Stimulated activated CD8-positive, alpha-beta memory T cell treated with anti-CD3 and anti-CD28 coated beads, Interleukin-15, amount 100 ng/mL, for 4 hours (primary cell): Measurements from ENCODE around the gene TRMO.

Source experiments
- DNase-seq, 2 donors: peaks; one replicate each; pipeline ENCODE4 v3.0.0-alpha.2; 2020; ENCODE audit warnings: low read depth in 2 of 2

Gene TRMO

DNA sequence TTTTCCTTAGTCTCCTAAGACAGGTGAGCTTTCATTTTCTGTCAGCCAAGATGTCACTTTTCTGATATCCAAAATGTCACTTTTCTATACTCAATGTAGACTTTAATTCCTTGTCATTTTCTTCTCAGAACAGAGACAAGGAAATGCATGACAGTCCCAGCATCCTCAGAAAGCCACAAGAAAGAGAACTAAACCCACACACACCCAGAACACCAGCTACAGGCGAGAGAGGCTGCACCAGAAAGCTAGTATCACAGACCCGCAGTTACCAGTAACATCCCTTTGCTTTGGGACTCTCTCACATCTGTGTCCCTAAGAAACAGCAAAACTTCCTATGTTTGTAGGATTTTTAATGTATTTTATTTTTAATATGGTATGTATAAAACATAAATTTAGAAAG is 17.1 kb downstream of the TRMO start:
- DNase-seq: no peak

DNA sequence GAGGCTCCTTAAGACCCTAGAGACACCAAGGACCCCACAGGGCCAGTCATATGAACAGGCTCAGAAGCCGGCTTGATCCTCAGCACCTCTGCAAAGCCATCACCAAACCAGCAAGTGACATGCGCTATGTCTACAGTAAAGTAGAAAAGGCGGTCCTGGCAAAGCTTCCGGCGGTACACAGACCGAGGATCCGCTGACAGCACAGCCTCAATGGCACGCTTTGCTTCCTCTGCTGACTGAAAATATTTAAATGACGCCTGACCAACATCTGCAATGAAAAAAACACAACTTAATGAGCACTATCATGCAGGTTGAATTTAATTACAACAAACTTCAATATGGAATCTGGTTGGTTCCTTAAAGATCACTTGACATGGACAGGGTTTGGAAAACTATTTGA is 17.6 kb downstream of the TRMO start:
- no peak for DNase-seq

DNA sequence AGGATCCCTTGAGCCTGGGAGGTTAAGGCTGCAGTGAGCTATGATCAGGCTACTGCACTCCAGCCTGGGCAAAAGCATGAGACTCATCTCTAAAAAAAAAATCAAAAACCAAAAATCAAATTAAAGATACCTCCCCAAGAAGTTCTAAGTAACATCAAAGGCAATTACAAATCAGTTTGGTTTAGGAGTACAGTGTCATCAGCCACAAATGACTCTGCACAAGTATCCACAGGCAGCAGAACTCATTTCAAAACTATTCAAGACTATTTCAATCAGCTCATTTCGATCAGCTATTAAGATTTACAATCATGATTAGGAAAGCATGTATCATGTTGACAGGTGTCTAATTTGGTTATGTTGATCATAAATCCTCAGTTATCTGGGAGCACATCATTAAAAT is 19.1 kb downstream of the TRMO start:
- no peak for DNase-seq

DNA sequence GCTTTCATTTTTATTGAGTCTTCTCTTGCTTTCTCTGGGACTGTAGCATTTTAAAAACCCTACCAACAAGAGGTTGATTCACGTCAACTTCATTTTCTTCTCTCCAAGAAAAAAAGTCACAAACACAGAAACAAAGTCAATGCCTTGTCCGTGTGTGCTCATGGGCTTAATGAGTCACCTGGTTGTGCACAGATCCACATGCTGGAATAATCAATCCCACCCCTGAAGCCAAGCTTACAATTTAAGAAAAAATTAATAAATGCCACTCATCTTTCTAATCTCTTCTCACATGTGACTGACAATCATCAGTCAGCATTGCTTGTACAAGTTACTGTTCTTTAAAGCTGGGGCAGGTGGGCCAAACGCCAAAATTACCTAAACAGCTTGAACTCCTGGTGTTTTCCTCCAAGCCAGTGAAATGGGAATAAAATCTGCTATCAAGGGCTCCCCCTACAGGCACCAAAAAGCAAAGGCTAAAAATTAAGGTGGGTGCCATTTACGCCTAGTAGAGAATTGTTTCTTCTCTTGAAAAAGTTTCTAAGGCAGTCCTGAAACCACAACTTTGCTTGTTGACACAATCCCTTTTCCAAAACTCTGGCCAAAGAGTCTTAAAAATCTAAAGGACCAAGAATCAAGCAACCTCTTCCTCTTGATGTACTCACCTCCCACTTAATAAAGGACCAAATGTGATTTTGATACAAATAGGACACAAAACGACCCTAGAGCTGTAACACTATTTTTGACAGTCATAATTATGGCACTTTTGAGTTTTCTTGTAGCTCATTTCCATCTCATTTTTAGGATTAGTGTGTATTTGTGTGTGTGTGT is 21.3 kb downstream of the TRMO start:
- DNase-seq: no peak

DNA sequence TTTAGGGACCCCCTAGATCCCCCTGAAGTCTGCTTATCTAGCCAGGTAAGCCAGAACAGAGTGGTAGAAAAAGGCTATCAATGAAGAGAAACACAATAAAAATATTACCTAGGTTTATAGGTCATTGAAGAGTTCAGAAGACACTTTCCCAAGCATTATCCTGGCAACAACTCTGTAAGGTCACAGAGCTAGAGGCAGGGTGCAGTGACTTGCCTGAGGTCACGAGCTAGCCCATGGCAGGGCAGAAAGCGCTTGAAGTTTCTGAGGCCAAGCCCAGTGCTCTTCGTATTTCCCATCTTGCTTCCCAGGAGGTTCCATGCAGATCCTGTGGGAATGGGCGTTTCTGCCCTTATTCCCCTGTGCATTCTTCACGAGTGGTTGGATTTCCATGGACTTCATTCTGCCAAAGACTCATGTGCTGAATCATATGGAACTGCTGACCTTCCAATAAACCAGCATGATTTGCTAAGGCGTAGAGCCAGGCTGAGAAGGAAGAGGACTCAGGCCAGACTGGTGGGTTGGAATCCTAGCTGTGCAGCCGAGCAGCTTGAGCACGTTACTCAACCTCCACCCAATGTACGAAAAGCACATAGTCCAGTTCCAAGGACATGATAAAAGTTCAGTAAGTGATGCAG is 22.1 kb downstream of the TRMO start:
- no peak for DNase-seq

DNA sequence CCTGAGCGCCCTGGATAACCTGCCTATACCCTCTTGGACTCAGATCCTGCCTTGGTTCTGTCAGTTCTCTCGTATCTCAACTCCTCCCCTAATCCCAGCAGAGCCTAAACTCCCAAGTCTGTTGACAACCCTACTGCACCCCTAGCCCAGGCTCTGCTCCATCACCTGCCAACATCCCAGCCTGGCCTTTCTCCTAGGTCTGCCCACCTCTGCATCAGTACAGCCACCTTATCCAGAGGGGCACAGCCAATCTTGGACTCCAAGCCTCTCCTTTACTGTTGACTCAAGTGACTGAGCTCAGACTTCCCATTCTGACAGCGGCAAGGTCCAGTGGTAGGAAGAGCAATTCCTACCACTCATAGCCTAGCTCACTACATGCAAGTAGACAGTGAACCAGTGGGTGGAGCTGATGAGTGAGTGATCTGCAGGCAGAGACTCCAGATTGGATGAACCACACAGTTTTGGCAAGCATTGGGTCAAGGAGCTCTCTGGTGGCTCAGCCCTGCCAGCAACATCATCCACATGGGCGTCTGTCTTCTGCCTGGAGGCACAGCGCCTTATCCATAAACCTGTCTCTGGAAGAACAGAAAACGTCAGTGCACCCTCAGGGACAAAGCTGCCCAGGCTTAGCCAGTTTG is 26.5 kb downstream of the TRMO start:
- DNase-seq: no peak

DNA sequence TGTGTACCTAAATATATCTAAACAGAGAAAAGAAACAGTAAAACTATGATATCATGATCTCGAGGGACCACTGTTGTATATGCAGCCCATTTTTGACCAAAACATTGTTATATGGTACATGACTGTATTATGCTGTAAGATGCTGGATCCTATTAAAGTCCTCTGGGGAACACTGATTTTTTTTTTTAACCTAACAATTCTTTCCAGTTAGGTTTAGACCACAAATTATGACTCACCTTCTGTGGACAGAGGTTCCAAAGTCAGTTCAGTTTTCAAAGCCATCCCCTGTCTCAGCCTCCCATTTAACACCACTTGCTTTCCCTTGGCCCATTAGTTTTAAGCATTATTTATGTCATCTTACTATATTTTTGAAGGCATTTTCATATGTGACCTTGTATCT is 27.1 kb downstream of the TRMO start:
- DNase-seq: no peak

DNA sequence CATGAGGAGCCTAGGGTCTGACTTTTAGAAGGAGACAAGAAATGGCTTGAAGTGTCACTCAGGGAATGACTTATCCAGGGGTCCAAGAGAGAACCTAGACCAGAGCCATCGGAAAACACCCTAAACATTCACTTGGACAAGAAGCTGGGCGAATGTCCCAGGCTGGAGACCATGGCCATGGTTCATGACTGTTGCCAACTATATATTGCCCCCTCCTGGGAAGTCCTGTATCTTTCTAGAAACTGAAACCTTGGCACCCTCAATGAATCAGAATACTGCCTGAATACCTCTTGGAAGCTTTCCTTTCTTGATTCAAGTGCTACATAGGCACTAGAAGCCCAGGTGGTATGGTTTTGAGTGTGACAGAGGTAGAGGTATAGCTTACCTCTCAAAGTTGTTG is 29.9 kb downstream of the TRMO start:
- no peak for DNase-seq

DNA sequence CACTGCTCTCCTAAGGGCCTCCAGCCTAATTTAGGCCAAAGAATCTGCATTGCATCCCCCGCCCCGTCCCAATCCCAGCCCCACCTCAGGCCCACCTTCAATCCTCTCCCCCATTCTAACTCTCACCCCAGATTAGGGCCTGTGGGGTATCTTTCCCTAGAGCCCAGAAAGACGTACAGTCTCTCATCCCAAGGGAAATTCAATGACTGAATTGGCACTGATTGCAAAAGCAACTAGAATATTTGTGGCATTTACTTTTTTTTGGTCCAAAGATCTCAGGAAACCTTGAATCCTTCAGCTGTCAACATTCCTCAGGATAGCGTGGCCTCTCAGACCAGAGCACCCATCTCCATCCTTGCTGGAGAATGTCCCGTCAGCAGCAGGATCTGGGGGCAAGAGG is 30.6 kb downstream of the TRMO start:
- no peak for DNase-seq

DNA sequence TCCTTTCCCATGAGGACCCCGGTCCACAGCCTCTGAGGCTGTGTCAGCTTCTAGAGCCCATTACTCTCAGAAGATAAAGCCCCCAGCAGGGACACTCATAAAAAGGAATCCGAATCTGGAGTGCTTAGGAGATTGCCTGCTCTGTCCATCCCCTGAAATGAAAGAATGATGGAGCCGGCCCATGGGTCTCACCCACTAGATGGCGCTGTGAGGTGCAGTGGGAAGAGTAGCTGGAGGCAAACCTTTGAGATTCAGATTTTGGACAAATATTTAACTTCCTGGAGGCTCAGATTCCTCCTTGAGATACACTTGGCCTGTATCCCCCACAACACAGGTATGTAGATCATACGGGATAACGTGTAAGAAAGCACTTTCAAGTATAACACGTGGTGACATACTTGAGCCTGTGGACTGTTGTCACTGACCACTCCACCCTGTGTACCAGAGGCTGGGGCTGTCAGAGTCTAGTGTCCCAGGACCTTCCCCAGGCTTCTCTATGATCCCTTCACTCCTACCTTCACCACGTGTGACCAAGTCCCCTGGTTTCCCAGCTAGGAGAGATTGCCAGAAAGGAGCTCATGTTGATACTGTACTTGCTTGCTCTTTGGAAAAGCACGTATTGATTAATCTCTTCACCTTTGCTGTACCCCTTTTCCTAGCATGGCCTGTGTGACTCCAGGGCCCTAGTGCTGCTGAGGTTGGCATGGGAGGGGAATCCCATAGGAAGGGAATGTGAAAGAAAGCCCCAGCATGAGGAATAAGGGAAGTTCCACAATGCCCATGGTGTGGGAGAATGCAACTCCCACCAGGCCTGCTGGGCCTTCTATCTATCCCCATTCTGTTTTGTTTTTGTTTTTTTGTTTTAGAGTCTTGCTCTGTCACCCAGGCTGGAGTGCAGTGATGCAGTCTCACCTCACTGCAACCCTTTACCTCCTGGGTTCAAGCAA is 32.1 kb downstream of the TRMO start:
- no peak for DNase-seq

DNA sequence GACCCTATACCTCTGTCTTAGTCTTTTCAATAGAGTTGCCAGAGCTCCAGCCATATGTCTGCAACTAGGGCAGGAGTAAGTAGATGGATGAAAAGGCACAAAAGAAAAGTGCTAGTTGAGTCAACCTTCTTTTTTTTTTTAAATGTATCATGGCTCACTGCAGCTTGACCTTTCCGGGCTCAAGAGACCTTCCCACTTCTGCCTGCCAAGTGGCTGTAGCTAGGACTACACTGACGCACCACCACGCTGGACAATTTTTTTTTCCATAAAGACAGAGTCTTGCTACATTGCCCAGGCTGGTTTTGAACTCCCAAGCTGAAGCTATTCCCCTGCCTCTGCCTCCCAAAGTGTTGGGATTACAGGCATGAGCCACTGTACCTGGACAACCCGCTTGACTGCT is 42.0 kb downstream of the TRMO start:
- DNase-seq: no peak

DNA sequence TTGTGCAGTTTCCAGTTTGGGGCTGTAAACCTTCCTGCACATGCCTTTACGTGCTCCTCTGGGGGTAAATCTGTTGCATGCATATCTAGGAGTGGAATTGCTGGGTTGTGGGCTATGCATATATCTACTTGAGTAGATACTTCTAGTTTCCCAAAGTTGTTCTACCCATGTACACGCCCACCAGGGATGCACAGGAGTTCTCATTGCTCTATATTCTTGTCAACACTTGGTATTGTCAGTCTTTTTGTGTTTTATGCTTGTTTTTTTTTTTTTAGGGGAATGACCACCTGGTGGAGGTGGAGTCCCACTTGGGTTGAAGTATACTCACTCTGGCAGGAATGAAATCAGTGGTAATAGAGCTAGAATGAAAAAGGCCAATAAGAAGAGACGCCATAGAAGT is 46.2 kb downstream of the TRMO start:
- no peak for DNase-seq

DNA sequence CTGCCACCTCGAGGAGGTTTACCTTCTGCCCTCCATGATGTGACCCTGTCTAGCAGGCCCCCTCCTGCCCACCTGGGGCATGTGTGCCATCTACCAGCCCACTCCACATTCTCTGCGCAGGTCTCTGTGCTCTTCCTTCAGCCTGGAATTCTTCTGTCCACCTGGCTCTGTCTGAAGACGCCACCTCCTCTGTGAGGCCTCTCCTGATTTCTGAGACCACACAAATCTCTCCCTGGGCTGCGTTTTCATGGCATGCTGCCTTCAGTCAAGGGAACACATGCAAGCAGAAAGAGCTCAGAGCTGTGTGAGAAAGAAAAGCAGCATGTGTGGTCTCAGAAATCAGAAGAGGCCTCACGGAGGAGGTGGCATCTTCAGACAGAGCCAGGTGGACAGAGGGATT is 47.2 kb downstream of the TRMO start:
- DNase-seq: no peak

DNA sequence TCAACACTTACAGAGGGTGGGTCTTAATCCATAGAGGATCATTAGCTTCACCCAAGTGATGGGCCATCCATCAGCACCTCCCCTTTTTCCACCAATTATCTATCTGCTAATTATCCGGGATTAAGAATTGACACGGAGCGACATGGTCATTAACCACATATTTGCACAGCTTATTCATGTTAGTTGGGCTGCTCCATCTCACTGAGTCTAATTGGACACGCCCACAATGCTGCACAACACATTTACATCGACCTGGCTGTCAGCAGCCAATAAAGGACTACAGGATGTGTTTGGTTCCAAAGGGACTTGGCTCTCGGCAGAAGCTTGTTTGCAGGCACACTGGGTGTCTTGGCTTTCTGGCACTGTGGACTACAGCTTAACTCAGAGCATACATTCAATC is 47.7 kb downstream of the TRMO start:
- no peak for DNase-seq

DNA sequence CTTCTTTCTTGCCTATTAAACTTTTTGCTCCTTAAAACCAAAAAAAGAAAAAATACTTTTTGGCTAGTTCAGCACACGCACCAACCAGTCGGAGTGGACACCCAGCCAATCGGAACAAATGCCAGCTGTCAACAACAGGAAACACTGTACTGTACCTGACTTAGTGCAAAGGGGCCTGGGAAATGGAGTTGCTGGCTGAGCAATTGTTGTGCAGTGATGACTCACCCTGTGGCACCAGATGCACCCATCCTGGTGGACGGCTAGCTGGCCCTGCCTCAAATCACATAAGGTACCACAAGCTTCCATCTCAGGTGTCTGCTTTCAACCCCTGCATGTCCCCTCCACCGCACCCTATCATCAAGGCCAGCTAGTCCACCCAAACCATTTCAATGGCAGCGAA is 48.4 kb downstream of the TRMO start:
- DNase-seq: no peak

DNA sequence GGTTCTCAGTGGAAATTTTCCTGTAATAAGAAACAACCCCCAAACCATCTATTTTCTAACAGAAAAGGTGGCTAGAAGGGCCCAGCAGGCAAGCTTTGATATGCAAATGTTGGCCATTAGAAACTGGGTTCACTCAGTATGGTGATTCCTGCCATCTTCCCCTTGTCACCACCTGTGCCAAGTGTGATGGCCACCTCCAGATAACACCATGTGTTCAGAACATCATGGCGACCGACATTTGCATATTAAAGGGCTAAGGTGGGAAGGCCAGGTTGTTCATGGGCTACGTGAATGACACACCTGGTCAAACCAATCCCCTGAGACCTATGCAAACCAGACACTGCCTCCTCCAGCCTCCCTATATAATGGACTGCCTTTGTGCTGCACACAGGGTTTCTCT is 48.9 kb downstream of the TRMO start:
- no peak for DNase-seq

DNA sequence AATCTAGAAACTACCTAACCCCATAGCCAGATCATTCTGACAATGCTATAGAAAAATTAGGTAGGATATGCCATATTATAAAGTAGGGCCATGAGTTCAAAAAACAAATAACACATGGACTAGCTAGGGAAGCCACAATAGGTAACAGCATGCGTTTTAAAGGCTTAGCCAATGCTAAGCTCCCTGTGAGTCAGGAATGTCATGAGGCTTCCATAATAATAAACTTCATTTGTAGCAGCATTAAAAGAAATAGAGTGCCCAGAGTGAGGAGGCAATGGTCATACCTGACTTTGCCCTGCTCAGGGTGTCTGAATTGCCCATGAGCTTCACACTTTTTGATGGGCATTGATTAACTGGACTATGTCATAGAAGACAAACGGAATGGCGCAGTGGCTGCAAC is 53.4 kb downstream of the TRMO start:
- no peak for DNase-seq

DNA sequence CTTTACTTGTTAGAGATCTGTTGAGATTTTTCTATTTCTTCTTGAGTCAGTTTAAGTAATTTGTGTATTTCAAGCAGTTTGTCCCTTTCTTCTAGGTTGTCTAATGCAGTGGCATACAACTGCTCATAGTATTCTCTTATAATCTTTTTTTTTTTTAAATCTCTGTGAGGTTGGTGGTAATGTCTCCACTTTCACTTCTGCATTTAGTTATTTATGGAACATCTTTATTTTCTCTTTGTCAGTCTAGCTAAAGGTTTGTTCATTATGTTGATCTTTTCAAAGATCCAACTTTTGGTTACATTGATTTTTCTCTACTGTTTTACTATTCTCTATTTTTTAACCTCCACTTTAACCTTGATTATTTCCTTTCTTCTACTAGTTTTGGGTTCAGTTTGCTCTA is 55.5 kb downstream of the TRMO start:
- no peak for DNase-seq

DNA sequence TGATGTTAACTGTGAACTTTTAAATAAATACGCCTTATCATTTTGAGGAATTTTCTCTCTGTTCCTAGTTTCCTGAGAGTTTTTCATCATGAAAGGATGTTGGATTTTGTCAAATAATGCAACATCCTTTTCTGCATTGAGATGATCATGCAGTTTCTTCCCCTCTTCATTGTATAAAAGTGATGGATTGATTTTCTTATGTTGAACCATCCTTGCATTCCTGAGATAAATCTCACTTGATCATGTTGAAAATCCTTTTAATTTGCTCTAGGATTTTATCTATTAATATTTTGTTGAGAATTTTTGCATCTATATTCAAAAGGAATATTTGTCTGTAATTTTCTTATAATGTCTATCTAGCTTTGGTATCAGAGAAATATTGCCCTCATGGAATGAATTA is 56.0 kb downstream of the TRMO start:
- DNase-seq: no peak

DNA sequence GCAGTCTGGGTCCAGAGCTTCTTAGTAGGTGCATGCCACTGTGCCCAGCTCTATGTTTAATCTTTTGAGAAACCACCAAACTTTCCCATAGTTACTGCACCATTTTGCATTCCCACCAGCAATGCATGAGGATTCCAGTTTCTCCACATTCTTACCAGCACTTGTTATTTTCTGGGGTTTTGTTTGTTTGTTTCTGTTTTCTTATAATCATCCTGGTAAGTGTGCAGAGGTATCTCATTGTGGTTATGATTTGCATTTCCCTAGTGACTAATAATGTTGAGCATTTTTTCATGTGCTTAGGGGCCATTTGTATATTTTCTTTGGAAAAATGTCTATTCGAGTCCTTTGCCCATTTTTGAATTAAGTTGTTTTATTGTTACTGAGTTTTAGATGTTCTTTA is 57.9 kb downstream of the TRMO start:
- no peak for DNase-seq

DNA sequence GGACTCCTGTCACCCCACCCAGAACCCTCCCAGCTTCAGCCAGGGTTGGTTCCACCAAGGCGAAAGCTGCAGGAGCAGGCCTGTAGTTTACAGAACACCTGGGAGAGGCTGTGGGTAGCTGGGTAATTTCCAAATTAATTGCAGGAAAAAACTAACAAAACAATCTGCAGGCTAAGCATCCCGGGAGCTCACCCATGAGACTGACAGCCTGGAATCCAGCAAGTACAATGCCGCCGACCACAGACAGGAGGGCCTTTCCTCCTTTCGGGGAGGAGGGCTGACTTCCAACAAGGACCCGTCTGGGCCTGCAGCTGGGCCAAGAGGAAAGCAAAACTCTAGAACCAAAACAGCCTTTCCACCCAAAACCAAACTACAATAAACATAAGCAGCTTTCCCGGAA is 59.0 kb downstream of the TRMO start:
- DNase-seq: no peak

DNA sequence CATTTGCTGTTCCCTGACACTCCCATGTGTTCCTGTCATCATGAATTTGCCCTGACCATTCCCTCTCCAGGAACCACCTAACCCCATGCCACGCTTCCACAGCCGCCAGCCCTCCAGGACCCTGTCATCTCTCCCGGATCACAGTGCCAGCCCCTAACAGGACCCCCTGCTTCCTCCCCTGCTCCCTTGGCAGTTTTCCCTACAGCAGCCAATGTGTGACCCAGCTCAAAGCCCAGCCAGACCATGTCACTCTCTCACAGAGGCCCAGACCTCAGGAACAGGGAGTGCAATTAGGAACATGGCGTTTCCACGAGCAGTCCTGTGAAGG is 61.2 kb downstream of the TRMO start:
- no peak for DNase-seq
